HepG2 (cell line): Measurements from ENCODE around the gene PRKG1. TPM values are rescaled to one million over a fixed set of nuclear protein-coding genes. Genes with fewer than 3 reads are reported as not detected.

ENCODE experiments used
- ATAC-seq: fragments of 200-7000 bp; cut with Tn5 transposase; 3 replicates; pipeline ENCODE4 v1.9.1; 2020; ENCODE audit warnings: mild to moderate bottlenecking, moderate library complexity
- BruUV-seq: library from RNA; stranded (reverse); fragments of 400-500 nt; replicated peaks from 2 replicates; lab custom pipeline; 2021; lab: Mats Ljungman, UMichigan
- CTCF ChIA-PET: fragments of 300-600 bp; formaldehyde crosslinking; extraction: SDS; loops from one replicate; lab custom pipeline; 2021; ENCODE audit warnings: low total read pairs, inconsistent platforms, low intra/inter-chr PET ratio; lab: Yijun Ruan, JAX
- POLR2A ChIA-PET: fragments of 350-600 bp; sonication (Branson Sonifier 250); formaldehyde crosslinking; loops from one replicate; lab custom pipeline; 2020; ENCODE audit warnings: antibody characterized with exemption, inconsistent platforms; lab: Yijun Ruan, JAX
- DNase-seq: peaks from one replicate; pipeline ENCODE4 v3.0.0-alpha.2; 2015; ENCODE audit warnings: low spot score
- FAIRE-seq: peaks from 3 replicates; lab custom pipeline; 2011; peaks lifted over from hg19 to GRCh38; lab: Jason Lieb, UNC
- H2AFZ ChIP-seq: one replicate; pipeline ENCODE4 v1.6.1; 2011; ENCODE audit warnings: low read length, inconsistent platforms
- H3K27ac ChIP-seq: fragments of 300-600 bp; 3 replicates; pipeline ENCODE4 v1.8.0; 2011; ENCODE audit warnings: mixed run types, mild to moderate bottlenecking, mixed read lengths, low read length, inconsistent platforms; ENCODE audit not compliant: insufficient read depth; ENCODE audit errors: extremely low read length
- H3K27me3 ChIP-seq, 2 experiments: fragments of 200-600 bp in 1 of 2; 2 replicates in 1 of 2; 3 replicates in 1 of 2; pipeline versions ENCODE4 v1.6.0 to v1.8.0; 2011; ENCODE audit warnings: low read length in 2 of 2, mild to moderate bottlenecking in 2 of 2, moderate library complexity in 2 of 2, inconsistent platforms in 1 of 2; ENCODE audit not compliant: insufficient read depth in 2 of 2, control insufficient read depth in 1 of 2
- H3K36me3 ChIP-seq, 2 experiments: fragments of 200-600 bp in 1 of 2; replicated peaks in 1 of 2; 2 replicates in 1 of 2; 3 replicates in 1 of 2; pipeline versions ENCODE4 v1.5.1 to v1.8.0; 2011; ENCODE audit warnings: low read length in 2 of 2, inconsistent platforms in 1 of 2; ENCODE audit not compliant: insufficient read depth in 2 of 2, control insufficient read depth in 1 of 2
- H3K4me1 ChIP-seq: 2 replicates; pipeline ENCODE4 v1.5.1; 2012; ENCODE audit warnings: low read length, inconsistent platforms; ENCODE audit not compliant: insufficient read depth
- H3K4me2 ChIP-seq: 2 replicates; pipeline ENCODE4 v1.6.0; 2011; ENCODE audit warnings: low read depth, low read length, inconsistent platforms
- H3K4me3 ChIP-seq, 3 experiments: fragments of 200-600 bp in 1 of 3; sonication (generic), shearing (Covaris generic) in 1 of 3; replicated peaks in 1 of 3; 2 replicates each; pipeline ENCODE4 v1.5.1; 2011 to 2016; ENCODE audit warnings: low read length in 3 of 3, inconsistent platforms in 2 of 3, low read depth in 2 of 3, mild to moderate bottlenecking in 2 of 3, control low read depth in 1 of 3, mixed read lengths in 1 of 3; ENCODE audit not compliant: insufficient read depth in 1 of 3
- H3K79me2 ChIP-seq: one replicate; pipeline ENCODE4 v1.6.1; 2011; ENCODE audit warnings: low read length, inconsistent platforms; ENCODE audit not compliant: insufficient read depth
- H3K9ac ChIP-seq: 2 replicates; pipeline ENCODE4 v1.6.0; 2011; ENCODE audit warnings: mild to moderate bottlenecking, low read depth, low read length, inconsistent platforms; ENCODE audit not compliant: insufficient read depth
- H3K9me3 ChIP-seq: 2 replicates; pipeline ENCODE4 v1.5.1; 2012; ENCODE audit warnings: mild to moderate bottlenecking, low read length
- H4K20me1 ChIP-seq: 2 replicates; pipeline ENCODE4 v1.6.0; 2011; ENCODE audit warnings: inconsistent platforms, mild to moderate bottlenecking, low read length, moderate library complexity; ENCODE audit not compliant: insufficient read depth
- AKNA ChIP-seq: sonication (generic); formaldehyde crosslinking; IDR thresholded peaks from 2 replicates; pipeline ENCODE4 v1.4.0; 2020; ENCODE audit warnings: missing genetic modification reagents, borderline replicate concordance
- ARID4A ChIP-seq: sonication (generic); formaldehyde crosslinking; IDR thresholded peaks from 2 replicates; pipeline ENCODE4 v1.5.0; 2020; ENCODE audit warnings: mild to moderate bottlenecking, missing genetic modification reagents, borderline replicate concordance
- ATAD3A ChIP-seq: sonication (generic); formaldehyde crosslinking; IDR thresholded peaks from 2 replicates; pipeline ENCODE4 v1.4.0; 2020; ENCODE audit warnings: missing genetic modification reagents
- ATM ChIP-seq: fragments of 450-650 bp; IDR thresholded peaks from 2 replicates; pipeline ENCODE4 v1.7.1; 2017; ENCODE audit warnings: mild to moderate bottlenecking, borderline replicate concordance
- BCL6 ChIP-seq: IDR thresholded peaks from 2 replicates; pipeline ENCODE4 v1.6.1; 2016; ENCODE audit warnings: missing genetic modification reagents, missing compliant biosample characterization
- CEBPB ChIP-seq: IDR thresholded peaks from 2 replicates; pipeline ENCODE4 v1.6.1; 2011; ENCODE audit warnings: low read depth, low read length, improper control_type of control experiment, borderline replicate concordance
- SATB2 ChIP-seq: sonication (generic); formaldehyde crosslinking; IDR thresholded peaks from 2 replicates; pipeline ENCODE4 v1.5.0; 2020; ENCODE audit warnings: missing genetic modification reagents
- ZBTB39 ChIP-seq: sonication (generic); formaldehyde crosslinking; IDR thresholded peaks from 2 replicates; pipeline ENCODE4 v1.5.0; 2020; ENCODE audit warnings: missing genetic modification reagents
- ZNF263 ChIP-seq: sonication (generic); formaldehyde crosslinking; IDR thresholded peaks from 2 replicates; pipeline ENCODE4 v1.4.0; 2020; ENCODE audit warnings: missing genetic modification reagents
- WGBS: methylation state at CpG from one replicate; pipeline ENCODE4 v1.1.6; 2017; ENCODE audit warnings: low lambda C conversion rate; 5-methylcytosine and 5-hydroxymethylcytosine counted together
- in situ Hi-C: cut with HindIII; loops from 2 replicates; pipeline ENCODE4 v1.10.0; 2017; ENCODE audit warnings: low pct_unique_long_range_greater_than_20kb; ENCODE audit not compliant: extremely low pct_ligation_motif_present
- intact Hi-C: fragments of 100-400 bp; cut with micrococcal nuclease; formaldehyde crosslinking; loops from one replicate; pipeline ENCODE4 v1.10.0; 2022; ENCODE audit not compliant: unreplicated experiment
- polyA plus RNA-seq, 8 experiments: library from polyadenylated mRNA; depleted of rRNA in 3 of 8; stranded (reverse) in 7 of 8; unstranded in 1 of 8; fragments of >200 nt; fragmentation: Illumina TruSeq in 4 of 8; extraction: Trizol in 4 of 8; gene quantifications; 2 replicates each; pipeline versions ENCODE4 v1.2.1 to v1.2.3, GENCODE V29; 2011 to 2016; ENCODE audit warnings: low read depth in 4 of 8, missing spikeins in 1 of 8, mixed read lengths in 1 of 8; ENCODE audit not compliant: insufficient read depth in 1 of 8
- total RNA-seq, 5 experiments: library from RNA; depleted of rRNA; stranded (reverse); fragments of >200 nt; fragmentation: Illumina TruSeq; extraction: Trizol; gene quantifications; 2 replicates each; pipeline ENCODE4 v1.2.3, GENCODE V29; 2016; ENCODE audit warnings: low read depth in 1 of 5

The PRKG1 gene
- total and polyA plus RNA-seq, 2 of the 13 experiments (the other 11 are each of a cell fraction or from before 2014, with no cell fraction given) = 0.01 TPM; not detected in 1

- no peak for TF ChIP-seq ZBTB39 (CRISPR knock-in tag)
- TF ChIP-seq SATB2 = no peak
- no peak for TF ChIP-seq AKNA (CRISPR knock-in tag)
- TF ChIP-seq, all 625 proteins: peak for 0
These were observed 447.3 kb downstream of the PRKG1 start (continued) for GRCh38 chr10:51521605-51522004.

GRCh38 chr10:51522858-51523257 lies 448.6 kb downstream of the PRKG1 start:
- intact Hi-C loops = no loop called here
- Histone ChIP-seq H3K4me1 (no peaks in the 10 kb centered on the region), H3K27me3 (no peaks in the 10 kb centered on the region), H4K20me1 (no peaks in the 10 kb centered on the region), H3K36me3 (no peaks in the 10 kb centered on the region), H3K4me3 (no peak overlapping the region), H3K4me2 (no peak overlapping the region), H3K27ac (no peak overlapping the region), H3K9me3 (no peaks in the 10 kb centered on the region), H2AFZ (no peak overlapping the region), H3K9ac (no peak overlapping the region), H3K79me2 (no peaks in the 10 kb centered on the region)
- WGBS = 4% methylated on average over 3 of the region's 3 CpGs
- DNase-seq = no peak
- no peak for FAIRE-seq
- ChIA-PET POLR2A (no interaction called here), CTCF (no interaction called here)
- BruUV-seq = no TSS peak
- no peak for ATAC-seq
- in situ Hi-C loops = no loop called here
- TF ChIP-seq ATAD3A (CRISPR knock-in tag) (no peak), ATM (no peak), BCL6 (CRISPR knock-in tag) (no peak), ZNF263 (CRISPR knock-in tag) (no peak), ARID4A (no peak), CEBPB (0 out of 2 replicates have a peak, but pooled peaks have one; percentile 20)
- TF ChIP-seq, all 625 proteins: peak for 1
